Measurements from ENCODE around the gene PTPRF. TPM values are rescaled to one million over a fixed set of nuclear protein-coding genes. Genes with fewer than 3 reads are reported as not detected.
"Not testable (repeated sequence)": the region's sequence is repeated elsewhere in the genome, so short reads cannot be mapped to it uniquely, and the experiment has no call there.

The PTPRF gene
- total RNA-seq, 2 donors from 2014 or later = 0.25 to 21.9 TPM

DNA sequence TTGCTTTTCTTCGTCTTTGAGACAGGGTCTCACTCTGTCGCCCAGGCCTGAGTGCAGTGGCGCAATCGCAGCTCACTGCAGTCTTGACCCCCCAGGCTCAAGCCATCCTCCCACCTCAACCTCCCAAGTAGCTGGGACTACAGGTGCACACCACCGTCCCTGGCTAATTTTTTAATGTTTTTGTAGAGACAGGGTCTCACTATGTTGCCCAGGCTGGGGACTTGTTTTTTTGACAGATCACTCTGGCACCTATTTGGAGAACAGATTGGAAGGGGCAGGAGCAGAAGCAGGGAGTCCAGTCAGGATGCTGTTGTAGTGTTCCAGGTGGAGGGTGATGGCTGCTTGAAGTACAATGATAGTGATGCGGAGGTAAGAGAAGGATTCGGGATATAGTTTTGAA lies 106.6 kb downstream of the PTPRF start:
- DNase-seq (ENCODE audit: low spot score in 2 of 2) (no peak), ATAC-seq (no peak)
- no peak overlapping the region for H3K27ac Mint-ChIP-seq
- H3K36me3 Mint-ChIP-seq = no peaks in the 10 kb centered on the region
- no peaks in the 10 kb centered on the region for H3K9me3 Mint-ChIP-seq

DNA sequence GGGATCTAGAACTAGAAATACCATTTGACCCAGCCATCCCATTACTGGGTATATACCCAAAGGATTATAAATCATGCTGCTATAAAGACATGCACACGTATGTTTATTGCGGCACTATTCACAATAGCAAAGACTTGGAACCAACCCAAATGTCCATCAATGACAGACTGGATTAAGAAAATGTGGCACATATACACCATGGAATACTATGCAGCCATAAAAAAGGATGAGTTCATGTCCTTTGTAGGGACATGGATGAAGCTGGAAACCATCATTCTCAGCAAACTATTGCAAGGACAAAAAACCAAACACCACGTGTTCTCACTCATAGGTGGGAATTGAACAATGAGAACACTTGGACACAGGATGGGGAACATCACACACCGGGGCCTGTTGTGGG lies 107.7 kb downstream of the PTPRF start:
- not testable (repeated sequence) for DNase-seq (ENCODE audit: low spot score in 2 of 2); H3K36me3 Mint-ChIP-seq; H3K9me3 Mint-ChIP-seq; ATAC-seq; H3K27ac Mint-ChIP-seq

DNA sequence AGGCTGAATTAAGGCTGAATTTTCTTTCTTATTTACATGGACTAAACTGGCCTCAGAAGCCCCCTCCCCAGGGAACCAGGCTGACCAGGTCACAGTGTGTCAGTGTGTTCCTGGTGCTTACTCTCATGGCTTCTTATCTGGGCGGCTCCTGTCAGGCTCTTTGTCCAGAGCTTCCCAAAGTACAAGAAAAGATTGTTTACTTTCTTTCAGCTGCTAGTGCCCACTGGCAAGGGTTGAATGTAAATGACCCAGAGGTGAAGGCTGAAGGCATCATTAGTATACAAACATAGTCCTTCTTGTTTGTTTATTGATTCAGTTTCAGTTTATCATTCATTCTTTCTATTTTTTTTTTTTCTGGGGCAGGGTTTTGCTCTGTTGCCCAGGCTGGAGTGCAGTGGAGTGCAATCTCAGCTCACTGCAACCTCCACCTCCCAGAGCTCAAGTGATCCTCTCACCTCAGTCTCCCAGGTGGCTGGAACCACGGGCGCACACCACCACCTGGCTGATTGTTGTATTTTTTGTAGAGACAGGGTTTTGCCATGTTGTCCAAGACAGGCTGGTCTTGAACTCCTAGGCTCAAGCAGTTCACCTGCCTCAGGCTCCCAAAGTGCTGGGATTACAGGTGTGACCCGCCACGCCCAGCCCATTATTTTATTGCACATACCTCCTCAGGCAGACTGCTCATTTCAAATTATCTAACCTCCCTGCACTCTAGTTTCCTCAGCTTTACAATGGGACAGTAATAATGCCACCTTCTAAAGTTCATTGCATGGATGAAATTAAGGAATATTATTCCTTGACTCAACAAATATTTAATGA lies 109.5 kb downstream of the PTPRF start:
- DNase-seq (ENCODE audit: low spot score in 2 of 2) = no peak
- Mint-ChIP-seq H3K9me3 (no peaks in the 10 kb centered on the region), H3K36me3 (no peaks in the 10 kb centered on the region), H3K27ac (no peak overlapping the region)
- ATAC-seq = no peak

DNA sequence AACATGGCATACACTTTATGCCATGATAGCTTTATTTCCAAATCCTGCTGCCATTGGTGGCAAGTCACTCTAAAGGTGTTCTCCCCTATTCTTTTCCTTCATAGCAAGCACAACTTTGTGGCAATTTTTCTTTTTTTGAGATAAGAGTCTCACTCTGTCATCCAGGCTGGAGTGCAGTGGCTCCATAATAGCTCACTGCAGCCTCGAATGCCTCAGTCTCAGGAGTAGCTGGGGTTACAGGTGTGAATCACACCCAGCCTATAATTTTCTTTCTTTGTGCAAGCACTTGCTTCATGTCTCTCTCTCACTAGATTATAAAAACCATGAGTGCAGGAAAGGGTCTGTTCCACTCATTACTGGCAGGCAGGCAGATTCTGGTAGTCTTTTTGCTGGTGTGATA lies 113.9 kb downstream of the PTPRF start:
- H3K27ac Mint-ChIP-seq = no peak overlapping the region
- ATAC-seq (no peak), DNase-seq (ENCODE audit: low spot score in 2 of 2) (no peak)
- no peaks in the 10 kb centered on the region for H3K36me3 Mint-ChIP-seq
- H3K9me3 Mint-ChIP-seq = no peaks in the 10 kb centered on the region

DNA sequence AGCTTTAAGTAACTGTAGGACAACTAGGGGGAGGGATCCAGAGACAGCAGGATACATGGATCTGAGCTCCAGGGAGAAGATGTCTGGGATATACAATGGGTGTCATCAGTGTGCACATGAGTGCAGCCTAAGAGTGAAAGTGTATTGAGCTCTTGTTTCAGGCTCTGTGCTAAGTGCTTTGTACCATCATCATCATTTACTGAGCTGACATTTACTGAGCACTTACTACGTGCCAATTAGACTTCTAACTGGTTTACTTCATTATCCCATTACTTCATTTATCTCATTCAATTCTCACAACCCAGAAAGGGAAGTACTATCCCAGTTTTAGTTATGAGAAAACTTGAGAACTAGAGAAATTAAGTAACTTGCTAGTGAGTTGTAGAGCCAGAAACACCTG lies 114.8 kb downstream of the PTPRF start:
- DNase-seq (ENCODE audit: low spot score in 2 of 2) (no peak), ATAC-seq (no peak)
- Mint-ChIP-seq H3K36me3 (peaks cover 1 to 2% of the 10 kb centered on the region in 2 donors), H3K9me3 (no peaks in the 10 kb centered on the region), H3K27ac (no peak overlapping the region)

DNA sequence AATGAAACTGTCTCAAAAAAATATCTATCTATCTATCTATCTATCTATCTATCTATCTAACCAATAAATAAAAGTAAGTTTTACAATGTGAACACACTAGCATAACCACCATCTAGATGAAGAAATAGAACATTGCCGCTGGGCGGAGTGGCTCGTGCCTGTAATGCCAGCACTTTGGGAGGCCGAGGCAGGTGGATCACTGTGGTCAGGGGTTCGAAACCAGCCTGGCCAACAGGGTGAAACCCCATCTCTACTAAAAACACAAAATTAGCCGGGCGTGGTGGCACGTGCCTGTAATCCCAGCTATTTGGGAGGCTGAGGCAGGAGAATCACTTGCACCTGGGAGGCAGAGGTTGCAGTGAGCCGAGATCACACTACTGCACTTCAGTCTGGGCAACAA lies 116.6 kb downstream of the PTPRF start:
- not testable (repeated sequence) for ATAC-seq; H3K36me3 Mint-ChIP-seq; H3K9me3 Mint-ChIP-seq; H3K27ac Mint-ChIP-seq; DNase-seq (ENCODE audit: low spot score in 2 of 2)

DNA sequence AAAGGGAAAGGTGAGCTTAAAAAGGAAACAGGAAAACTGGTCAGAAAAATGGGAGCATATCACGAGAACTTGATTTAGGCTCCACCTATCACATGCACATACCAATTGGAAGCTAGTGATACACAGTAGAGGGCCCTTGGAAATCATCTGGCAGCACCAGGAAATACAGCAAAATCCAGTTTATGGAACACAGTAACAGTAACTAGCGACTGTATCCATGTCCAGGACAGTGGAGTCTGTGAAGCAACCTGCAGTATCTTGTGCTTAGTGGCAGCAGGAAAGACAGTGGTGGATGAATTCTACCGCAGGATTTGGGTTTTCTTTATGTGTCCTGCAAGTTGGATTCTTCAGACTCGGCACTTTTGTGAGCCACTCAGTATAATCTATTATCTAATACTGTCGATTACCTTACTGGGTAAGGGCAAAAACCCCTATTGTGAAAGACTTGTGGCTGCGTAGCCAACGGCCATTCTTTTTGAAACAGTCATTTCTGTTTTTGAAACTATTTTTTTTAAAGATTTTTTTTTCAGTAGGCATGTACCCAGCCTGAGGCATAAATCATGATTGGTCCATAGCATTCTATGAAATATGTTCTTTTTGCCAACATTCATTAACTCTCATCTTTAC lies 117.7 kb downstream of the PTPRF start:
- Mint-ChIP-seq H3K9me3 (no peaks in the 10 kb centered on the region), H3K27ac (peak overlapping the region; percentile 91 to 99), H3K36me3 (peaks cover 5 to 8% of the 10 kb centered on the region in 2 donors)
- DNase-seq (ENCODE audit: low spot score in 2 of 2) (no peak), ATAC-seq (no peak)

DNA sequence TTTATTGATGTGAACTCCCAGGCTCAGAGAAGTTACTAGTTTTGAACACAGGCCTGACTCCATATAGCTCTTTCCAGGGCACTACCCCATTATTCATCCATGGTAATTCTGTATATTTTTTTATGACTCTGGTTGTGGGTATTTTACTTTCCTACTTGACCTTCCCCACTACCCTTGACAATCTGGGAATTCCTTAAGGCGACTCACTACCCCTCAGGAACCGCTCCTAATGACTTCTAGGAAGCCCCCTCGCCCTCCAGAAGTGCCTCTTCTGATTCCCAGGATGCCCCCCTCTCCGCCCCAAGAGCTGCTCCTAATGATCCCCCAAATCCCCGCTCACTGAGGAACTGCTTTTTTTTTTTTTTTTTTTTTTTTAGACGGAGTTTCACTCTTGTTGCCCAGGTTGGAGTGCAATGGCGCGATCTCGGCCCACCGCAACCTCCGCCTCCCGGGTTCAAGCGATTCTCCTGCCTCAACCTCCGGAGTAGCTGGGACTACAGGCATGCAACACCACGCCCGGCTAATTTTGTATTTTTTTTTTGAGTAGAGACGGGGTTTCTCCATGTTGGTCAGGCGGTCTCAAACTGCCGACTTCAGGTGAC lies 118.3 kb downstream of the PTPRF start:
- H3K27ac Mint-ChIP-seq = peak overlapping the region; percentile 91 to 99
- no peaks in the 10 kb centered on the region for H3K9me3 Mint-ChIP-seq
- ATAC-seq (no peak), DNase-seq (ENCODE audit: low spot score in 2 of 2) (no peak)
- peaks cover 5 to 8% of the 10 kb centered on the region in 2 donors for H3K36me3 Mint-ChIP-seq

DNA sequence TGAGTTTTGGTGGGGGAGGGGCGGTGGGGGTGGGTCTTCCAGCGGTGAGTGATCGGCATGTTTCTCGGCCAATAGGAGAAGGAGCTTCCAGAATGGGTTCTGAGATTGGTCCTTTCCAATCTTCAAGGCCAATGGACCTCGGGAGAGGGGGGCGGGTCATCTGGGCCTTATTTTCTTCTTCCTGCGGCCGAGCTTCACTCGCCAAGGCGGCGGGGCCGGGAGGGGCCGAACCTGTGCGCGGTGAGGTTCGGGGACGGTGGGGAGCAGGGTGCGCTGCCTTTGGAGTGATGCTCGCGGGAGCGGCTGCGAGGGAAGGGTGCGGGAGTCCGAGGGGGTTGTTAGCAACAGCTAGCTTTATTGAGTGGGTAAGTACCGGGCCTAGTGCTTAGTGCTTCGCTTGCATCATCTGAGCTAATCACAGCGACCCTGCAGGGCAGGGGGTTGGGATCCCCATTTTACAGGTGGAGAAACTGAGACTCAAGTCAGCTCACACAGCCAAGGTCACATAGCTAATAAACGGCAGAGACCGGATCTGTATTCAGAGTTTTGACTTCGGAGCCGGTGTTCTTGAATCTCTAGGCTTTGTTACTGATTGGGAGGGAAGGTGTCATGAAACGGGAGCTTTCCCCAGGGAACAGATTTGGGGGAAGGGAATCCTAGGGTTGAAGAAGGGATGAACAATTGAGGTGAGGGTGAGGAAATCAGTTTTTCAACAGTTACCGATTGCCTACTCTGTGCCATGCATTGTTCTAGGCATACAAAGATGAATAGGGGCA lies 119.8 kb downstream of the PTPRF start:
- Mint-ChIP-seq H3K9me3 (no peaks in the 10 kb centered on the region), H3K27ac (peak overlapping the region; percentile 91 to 99), H3K36me3 (peaks cover 5 to 13% of the 10 kb centered on the region in 2 donors)
- peak; percentile 76 to 77 for ATAC-seq
- peak; percentile 88 to 92 for DNase-seq (ENCODE audit: low spot score in 2 of 2)

DNA sequence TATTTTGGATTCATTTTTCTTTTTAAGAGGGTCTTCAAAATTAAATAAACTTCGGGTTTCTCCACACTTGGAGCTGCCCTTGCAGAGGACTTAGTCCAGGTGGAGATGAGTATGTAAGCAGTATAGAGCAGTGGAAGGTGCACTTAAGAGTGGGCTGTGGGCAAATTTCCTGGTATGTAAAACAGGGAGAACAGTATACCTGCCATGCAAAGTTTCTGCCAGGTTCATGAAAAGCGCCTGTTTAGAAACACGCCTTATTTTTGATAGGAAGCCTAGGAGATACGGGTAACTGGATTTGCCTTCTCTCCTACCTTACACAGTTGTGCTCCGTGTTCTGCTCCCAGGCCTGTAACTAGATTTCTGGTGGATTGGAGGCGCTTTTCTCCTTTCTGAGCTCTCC lies 120.5 kb downstream of the PTPRF start:
- ATAC-seq = no peak
- no peaks in the 10 kb centered on the region for H3K9me3 Mint-ChIP-seq
- DNase-seq (ENCODE audit: low spot score in 2 of 2) = no peak
- H3K27ac Mint-ChIP-seq = peak overlapping the region; percentile 91 to 99
- H3K36me3 Mint-ChIP-seq = peaks cover 5 to 13% of the 10 kb centered on the region in 2 donors

DNA sequence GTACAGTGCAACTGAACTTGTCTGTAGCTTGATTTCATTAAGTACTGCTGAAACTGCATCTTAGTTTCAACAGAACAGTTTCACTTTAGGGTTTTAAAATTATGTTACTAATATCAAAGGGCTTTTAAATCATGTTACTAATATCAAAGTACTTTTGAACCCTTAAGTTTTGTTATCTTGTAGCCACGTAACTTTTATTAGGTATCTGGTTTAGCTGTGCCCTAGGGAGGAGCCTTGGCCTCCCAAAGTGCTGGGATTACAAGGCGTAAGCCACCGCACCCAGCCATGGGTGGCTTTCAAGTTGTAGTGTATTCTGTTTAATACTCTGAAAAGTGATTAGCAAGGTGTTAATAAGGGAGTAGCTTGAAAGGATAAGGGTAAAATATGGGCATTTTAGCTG lies 121.2 kb downstream of the PTPRF start:
- DNase-seq (ENCODE audit: low spot score in 2 of 2) (no peak), ATAC-seq (no peak)
- Mint-ChIP-seq H3K36me3 (peaks cover 5 to 13% of the 10 kb centered on the region in 2 donors), H3K27ac (no peak overlapping the region), H3K9me3 (no peaks in the 10 kb centered on the region)

DNA sequence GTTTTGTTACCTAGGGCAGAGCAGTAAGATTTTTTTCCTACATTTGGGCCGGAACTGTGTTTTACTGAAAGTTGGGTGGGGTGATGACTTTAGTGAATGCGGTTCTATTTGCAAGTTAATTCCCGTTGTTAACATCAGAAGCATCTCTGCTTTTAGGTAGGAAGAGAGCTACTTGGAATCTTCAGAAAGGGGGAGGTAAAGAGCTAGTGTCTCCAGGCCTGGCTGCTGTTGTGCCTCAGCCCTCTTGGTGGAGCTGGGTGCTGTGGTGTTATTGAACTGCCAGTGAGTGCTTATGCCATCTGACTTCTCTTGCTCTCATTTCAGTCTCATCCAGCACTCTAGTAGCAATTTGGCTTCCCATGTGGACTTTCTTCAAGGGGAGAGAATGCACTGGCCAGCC lies 122.7 kb downstream of the PTPRF start:
- peak overlapping the region; percentile 36 to 52 for H3K27ac Mint-ChIP-seq
- no peaks in the 10 kb centered on the region for H3K9me3 Mint-ChIP-seq
- H3K36me3 Mint-ChIP-seq = peaks cover 5 to 13% of the 10 kb centered on the region in 2 donors
- ATAC-seq = no peak
- no peak for DNase-seq (ENCODE audit: low spot score in 2 of 2)

DNA sequence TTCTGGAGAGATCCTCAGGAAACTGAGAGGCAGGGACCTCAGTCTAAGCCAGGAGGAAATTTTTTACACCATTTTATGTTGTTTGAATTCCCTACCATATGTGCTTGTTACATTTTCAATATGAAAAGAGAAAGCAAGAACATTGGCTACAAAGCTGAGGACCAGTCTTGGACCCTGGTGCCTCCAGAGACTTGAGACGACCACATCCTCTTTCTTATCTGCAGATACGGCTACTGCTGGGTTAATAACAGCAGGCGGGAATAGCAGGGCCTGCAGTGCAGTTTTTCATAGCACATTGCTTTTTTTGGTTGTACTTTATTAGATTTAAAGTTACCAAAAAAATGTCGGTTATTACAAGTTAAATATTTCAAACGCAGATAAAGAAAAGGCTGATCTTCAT lies 123.2 kb downstream of the PTPRF start:
- no peak for ATAC-seq

DNA sequence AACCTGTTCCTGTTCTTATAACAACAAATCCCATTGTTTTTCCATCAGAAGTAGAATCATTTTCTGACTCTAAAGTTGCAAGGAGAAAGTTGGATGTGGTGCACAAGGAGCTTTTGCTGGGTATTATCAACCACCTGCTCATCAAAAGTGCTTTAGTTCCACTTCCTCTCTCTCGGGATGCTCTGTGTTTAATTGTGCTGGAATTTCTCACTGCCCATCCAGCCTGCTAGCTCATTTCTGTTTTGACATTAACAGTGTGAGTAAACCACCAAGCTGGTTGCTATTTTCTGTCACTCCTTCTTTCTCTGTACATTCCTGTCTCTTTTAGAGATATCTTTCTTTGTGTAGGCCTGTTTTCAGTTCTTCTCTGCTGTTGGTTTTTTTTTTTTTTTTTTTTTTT lies 125.3 kb downstream of the PTPRF start:
- ATAC-seq (no peak), DNase-seq (ENCODE audit: low spot score in 2 of 2) (no peak)
- peak overlapping the region in 1 of 2 donors; percentile 81 for H3K27ac Mint-ChIP-seq
- peaks cover 6 to 9% of the 10 kb centered on the region in 2 donors for H3K36me3 Mint-ChIP-seq
- no peaks in the 10 kb centered on the region for H3K9me3 Mint-ChIP-seq

More for the DNA sequence above, 123.2 kb downstream of the PTPRF start:
- Mint-ChIP-seq H3K9me3 (no peaks in the 10 kb centered on the region), H3K27ac (peak overlapping the region; percentile 3 to 36), H3K36me3 (peaks cover 5 to 13% of the 10 kb centered on the region in 2 donors)
- DNase-seq (ENCODE audit: low spot score in 2 of 2) = no peak

DNA sequence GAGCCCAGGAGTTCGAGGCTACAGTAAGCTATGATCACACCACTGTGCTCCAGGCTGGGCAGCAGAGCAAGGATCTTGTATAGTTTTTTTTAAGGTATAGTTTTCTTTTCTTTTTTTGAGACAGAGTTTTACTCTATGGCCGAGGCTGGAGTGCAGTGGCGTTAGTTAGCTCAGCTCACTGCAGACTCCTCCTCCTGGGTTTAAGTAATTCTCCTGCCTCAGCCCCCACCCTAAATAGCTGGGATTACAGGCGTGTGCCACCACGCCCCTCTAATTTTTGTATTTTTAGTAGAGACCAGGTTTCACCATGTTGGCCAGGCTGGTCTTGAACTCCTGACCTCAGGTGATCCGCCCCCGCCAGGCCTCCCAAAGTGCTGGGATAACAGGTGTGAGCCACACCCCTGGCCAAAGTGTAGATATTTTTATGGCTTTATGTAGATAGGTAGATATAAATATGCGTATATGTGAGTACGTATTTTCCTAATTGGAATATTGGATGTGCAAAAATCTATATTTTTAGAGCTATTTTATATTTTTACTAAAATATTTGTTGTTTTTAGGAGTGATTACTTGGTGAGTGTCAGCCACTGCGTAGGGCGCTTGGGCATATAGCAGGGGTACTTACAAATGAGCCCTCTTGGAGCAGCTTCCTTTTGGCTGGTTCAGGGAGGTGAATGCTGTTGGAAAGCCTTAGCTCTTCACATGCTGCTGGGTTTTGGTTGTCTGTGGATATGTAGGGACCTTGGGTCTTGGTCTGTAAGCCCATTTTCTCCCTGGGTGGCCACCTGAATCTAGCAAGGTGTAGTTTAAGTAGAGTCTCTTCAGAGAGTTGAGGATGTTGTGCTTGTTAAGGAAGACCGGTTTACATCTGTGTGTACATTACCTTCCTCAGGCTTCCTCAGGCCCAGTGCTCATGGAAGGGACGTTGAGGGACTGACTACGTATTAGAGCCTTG lies 128.8 kb downstream of the PTPRF start:
- no peaks in the 10 kb centered on the region for H3K9me3 Mint-ChIP-seq
- ATAC-seq = no peak
- H3K36me3 Mint-ChIP-seq = peaks cover 9 to 12% of the 10 kb centered on the region in 2 donors
- no peak overlapping the region for H3K27ac Mint-ChIP-seq
- DNase-seq (ENCODE audit: low spot score in 2 of 2) = no peak

DNA sequence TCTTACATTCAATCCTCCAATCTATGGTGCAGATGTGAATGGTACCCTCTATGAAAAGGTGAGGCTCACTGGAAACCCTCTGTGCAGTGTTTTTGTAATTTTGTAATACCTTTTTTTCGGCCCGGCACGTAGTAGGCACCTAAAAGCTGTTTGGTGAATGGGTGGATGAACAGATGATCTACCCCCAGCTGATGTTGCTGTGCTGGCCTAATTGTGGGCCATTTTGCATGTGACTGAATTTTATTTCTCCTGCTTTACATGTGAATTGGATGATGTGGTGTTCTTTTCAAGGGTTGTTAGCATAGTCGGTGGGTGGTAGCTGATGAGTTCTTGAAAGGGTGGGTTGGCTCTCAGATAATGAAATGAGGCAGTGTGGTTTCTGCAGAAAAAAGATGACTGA lies 129.7 kb downstream of the PTPRF start:
- no peak for DNase-seq (ENCODE audit: low spot score in 2 of 2)
- Mint-ChIP-seq H3K27ac (no peak overlapping the region), H3K36me3 (peaks cover 9 to 13% of the 10 kb centered on the region in 2 donors), H3K9me3 (no peaks in the 10 kb centered on the region)
- no peak for ATAC-seq
